ENCODE data around the gene BARX1. TPM values are rescaled to one million over a fixed set of nuclear protein-coding genes. Genes with fewer than 3 reads are reported as not detected.

Gene BARX1
- total and polyA plus RNA-seq, 10 of the 15 experiments (the other 5 are each of a cell fraction or from before 2014, with no cell fraction given), result not detected

DNA sequence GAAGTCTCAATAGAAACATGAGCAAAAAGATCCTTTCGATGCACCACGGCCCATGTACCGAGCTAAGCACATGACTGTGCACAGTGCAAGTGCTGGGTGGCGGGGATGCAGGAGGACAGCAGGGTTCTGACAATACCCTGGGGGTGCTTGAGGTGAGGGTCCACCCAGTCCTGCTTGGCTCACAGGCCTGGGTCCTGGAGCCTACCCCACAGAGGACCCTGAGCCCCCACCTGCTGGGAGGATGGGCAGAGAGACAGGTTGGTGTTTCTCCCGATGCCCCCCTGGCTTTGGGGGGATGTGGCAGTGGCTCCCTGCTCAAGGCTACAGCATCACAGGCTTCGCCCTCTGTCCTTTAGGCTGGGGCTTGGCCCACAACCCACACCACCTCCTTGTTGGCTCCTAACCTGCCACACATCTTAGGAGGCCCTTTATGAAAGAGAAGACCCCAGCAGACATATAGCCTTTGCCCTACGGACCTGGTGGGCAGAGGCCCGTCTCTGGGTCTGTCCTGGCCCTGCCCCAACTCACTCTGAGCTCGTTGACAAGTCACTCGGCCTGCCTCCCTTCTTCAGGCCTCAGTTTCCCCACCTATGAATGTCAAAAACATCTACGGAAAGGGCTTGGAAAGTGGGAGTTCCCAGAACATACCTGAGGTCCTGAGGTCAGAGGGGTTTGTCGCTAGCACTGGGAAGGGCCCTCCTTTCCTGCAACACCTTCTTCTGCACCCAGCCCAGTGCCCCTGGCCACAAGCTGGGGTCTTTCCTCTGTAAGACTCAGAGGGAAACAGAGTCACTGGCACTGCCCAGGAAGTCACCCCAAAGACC is 50.3 kb downstream of the BARX1 start (continued):
- TF ChIP-seq FOS (IDR thresholded peaks at IDR 0.05; ENCODE audit: borderline replicate concordance, extremely low read depth, insufficient read length) (no peak), ATF7 (IDR thresholded peaks at IDR 0.05; ENCODE audit: low read depth) (no peak), IKZF1 (conservative IDR thresholded peaks at IDR 0.05) (no peak)

- CTCF ChIA-PET, result no interaction called here
- H3K9ac ChIP-seq (ENCODE audit: control insufficient read depth, insufficient read depth, low read length), result no peak overlapping the region
Measured at GRCh38 chr9:93903886-93904648, 51.1 kb downstream of the BARX1 start.

More at GRCh38 chr9:93903886-93904648, 51.1 kb downstream of the BARX1 start:
- WGBS (ENCODE audit: insufficient coverage, insufficient replicate concordance, low lambda C conversion rate, missing lambda C conversion rate), result 14% methylated on average over 10 of the region's 10 CpGs
- Histone ChIP-seq H2AFZ (ENCODE audit: control insufficient read depth, low read depth, low read length) (no peak overlapping the region), H4K20me1 (ENCODE audit: control insufficient read depth, insufficient read depth) (no peaks in the 10 kb centered on the region), H3K27me3 (replicated peaks in 1 of 2; ENCODE audit: control insufficient read depth in 2 of 2, insufficient read depth in 2 of 2, low read length in 1 of 2) (peaks cover 0 to 7% of the 10 kb centered on the region in 2 experiments; a peak in 2 of 4 replicates), H3K79me2 (ENCODE audit: control insufficient read depth, insufficient read depth, low read length) (no peaks in the 10 kb centered on the region), H3K9me3 (replicated peaks; ENCODE audit: control insufficient read depth, insufficient read depth, low read length) (no peaks in the 10 kb centered on the region), H3K4me1 (ENCODE audit: control insufficient read depth, insufficient read depth, low read length) (no peaks in the 10 kb centered on the region), H3K27ac (ENCODE audit: control insufficient read depth, insufficient read depth) (no peak overlapping the region), H3K4me3 (no peak overlapping the region), H3K4me2 (ENCODE audit: control insufficient read depth, insufficient read depth) (no peak overlapping the region), H3K36me3 (ENCODE audit: control insufficient read depth in 2 of 2, insufficient read depth in 2 of 2, low read length in 1 of 2) (no peaks in the 10 kb centered on the region)
- intact Hi-C loops (cut with micrococcal nuclease; ENCODE audit: unreplicated experiment), result no loop called here
- RAD21 ChIA-PET (ENCODE audit: unreplicated experiment), result no interaction called here
- TF ChIP-seq MXI1 (IDR thresholded peaks at IDR 0.05; ENCODE audit: low read depth, low read length) (no peak), CREM (IDR thresholded peaks at IDR 0.05; ENCODE audit: low read depth) (no peak)
- SMC1A ChIA-PET (ENCODE audit: uncharacterized antibody, unreplicated experiment), result no interaction called here
- in situ Hi-C loops (cut with MboI), result no loop called here
- no TSS peak for BruUV-seq (replicated peaks)
- FAIRE-seq, result no peak
- POLR2A ChIA-PET, result no interaction called here
- no peak for DNase-seq (ENCODE audit: low read depth, low spot score)
- ATAC-seq, result no peak
